Stimulated activated CD8-positive, alpha-beta memory T cell treated with anti-CD3 and anti-CD28 coated beads, Interleukin-12 subunit alpha, Interleukin-12 subunit beta, amount 100 ng/mL, for 24 hours (primary cell): ENCODE results near the gene USO1.
A peak's percentile ranks its signal among the peaks of the same experiment; 100 is the strongest.
"Not testable (repeated sequence)": the region's sequence is repeated elsewhere in the genome, so short reads cannot be mapped to it uniquely, and the experiment has no call there.

Experiments used
- DNase-seq: peaks from one replicate; pipeline ENCODE4 v3.0.0-alpha.2; 2020; ENCODE audit errors: extremely low read depth

The USO1 gene

DNA sequence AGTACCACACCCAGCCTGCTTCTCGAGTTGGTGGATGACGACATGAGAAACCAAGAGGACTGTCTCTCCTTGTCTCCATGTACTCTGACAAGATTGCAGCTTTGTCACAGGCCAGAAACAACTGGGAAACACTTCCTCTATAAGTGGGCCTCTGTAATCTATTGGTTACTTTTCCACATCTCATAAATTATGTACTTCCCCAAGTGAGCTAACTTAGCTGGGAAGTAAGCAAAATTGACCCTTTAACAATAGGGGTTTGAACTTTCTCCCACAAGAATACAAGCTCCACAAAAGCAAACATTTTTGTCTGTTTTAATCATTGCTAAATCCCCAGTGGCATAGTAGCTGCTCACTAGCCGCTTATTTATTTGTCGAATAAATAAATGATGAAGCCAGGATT lies 14.1 kb upstream of the USO1 start:
- DNase-seq = no peak

GRCh38 chr4:75714011-75714410 lies 10.4 kb upstream of the USO1 start:
- no peak for DNase-seq

- DNase-seq = no peak
Observed at GRCh38 chr4:75714704-75715103, 9.7 kb upstream of the USO1 start.

GRCh38 chr4:75715105-75715799 lies 9.1 kb upstream of the USO1 start:
- DNase-seq = no peak

DNA sequence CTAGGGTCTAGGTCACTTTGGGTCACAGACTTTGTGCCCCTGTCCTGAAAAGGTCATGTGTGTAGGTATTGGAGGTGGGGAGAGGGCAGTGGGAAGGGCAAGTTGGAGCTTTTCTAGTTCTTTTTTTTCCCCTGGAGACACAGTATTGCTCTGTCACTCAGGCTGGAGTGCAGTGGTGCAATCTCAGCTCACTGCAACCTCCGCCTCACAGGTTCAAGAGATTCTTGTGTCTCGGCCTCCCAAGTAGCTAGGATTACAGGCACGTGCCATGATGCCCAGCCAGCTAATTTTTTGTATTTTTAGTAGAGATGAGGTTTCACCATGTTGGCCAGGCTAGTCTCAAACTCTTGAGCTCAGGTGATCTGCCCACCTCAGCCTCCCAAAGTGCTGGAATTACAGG lies 8.3 kb upstream of the USO1 start:
- DNase-seq = not testable (repeated sequence)

DNA sequence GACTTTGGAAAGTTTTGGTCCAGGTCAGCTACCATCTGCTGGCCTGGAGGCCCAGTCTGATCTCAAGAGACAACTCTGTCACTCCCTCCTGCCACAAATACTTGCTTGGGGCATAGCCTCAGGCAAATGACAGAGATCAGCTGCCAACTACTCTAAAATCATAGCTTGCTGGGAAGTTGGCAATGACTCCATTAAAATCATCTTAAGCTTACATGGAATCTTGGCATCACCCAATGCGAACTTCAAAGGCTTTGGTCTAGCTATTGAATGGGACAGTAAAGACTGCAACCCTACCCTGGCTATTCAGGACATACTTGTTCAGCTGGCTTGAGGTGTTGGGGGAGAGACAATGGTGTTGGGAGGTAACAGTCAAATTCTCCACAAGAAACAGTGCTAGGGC lies 7.0 kb upstream of the USO1 start:
- no peak for DNase-seq

DNA sequence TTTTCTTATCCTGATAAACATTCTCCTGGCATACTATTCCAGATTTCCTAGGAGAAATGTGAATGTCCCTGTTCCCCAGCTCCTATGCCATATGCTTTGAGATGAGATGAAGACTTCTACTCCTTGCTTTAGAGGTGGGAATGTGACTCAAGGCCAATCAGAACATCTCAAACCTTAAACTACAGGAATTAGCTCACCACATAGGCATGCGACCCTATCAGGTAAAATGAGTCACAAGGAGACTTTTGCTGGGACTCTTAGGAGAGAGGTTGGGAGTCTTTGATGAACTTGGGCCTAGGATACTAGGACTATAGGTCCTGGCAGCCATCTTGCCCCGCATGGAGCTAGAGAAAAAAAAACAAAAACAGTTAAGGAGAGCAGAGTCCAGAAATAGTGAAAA lies 5.8 kb upstream of the USO1 start:
- DNase-seq = no peak

GRCh38 chr4:75722417-75722816 lies 2.0 kb upstream of the USO1 start:
- no peak for DNase-seq

GRCh38 chr4:75723163-75724065 lies 963 bp upstream of the USO1 start:
- no peak for DNase-seq

- DNase-seq = peak; percentile 37
Observed at GRCh38 chr4:75724867-75725724, 719 bp downstream of the USO1 start.

DNA sequence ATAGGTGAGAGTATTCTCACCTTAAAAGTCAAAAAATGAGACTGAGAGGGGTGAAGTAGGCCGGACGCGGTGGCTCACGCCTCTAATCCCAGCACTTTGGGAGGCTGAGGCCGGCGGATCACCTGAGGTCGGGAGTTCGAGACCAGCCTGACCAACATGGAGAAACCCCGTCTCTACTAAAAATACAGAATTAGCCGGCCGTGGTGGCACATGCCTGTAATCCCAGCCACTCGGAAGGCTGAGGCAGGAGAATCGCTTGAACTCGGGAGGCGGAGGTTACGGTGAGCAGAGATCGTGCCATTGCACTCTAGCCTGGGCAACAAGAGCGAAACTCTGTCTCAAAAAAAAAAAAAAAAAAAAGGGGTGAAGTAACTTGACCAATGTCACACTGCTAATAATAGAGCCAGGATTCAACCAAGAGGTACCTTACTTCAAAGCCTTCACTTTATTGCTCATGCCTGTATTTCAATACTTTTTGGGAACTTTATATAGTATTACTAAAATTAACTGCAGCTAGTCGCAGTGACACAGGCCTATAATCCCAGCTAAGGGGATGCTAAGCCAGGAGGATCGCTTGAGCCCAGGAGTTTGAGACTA lies 1.7 kb downstream of the USO1 start:
- not testable (repeated sequence) for DNase-seq

DNA sequence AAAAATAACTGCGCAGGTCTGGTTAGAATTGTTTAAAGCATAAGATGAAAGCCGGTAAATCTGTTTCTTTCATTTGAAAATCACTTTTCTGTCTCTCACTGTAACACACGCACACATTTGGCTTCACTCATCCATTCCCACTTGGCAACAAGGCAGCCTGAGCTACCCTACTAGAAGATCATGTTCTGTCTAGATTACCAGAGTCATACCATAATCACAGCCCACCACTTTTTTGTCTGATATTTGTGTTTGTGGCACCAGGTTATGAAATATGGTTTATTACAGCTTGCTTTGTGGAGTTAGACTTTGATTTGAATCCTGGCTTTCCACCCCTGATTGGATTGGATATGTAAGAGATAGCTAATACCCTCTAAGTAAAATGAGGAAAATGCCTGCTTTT lies 2.2 kb downstream of the USO1 start:
- no peak for DNase-seq

DNA sequence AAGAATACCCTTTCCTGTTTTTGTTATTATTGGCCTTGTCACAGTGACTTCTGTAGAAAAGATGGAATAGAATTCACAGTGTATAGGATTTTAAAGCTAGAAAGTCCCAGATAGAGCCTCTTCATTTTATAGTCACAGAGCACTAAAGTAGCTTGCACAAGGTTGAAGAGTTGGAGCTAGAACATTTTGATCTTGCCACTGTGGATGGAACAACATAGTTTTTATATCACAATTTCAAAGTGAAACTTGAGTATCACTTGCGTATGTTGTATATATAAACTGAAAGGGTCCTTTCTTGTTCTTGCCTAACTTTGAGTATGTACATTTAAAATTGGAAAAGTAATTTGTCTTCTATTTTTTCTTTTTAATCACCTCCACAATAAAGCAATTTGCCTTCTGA lies 2.7 kb downstream of the USO1 start:
- DNase-seq = no peak

GRCh38 chr4:75729836-75730235 lies 5.5 kb downstream of the USO1 start:
- DNase-seq = no peak

DNA sequence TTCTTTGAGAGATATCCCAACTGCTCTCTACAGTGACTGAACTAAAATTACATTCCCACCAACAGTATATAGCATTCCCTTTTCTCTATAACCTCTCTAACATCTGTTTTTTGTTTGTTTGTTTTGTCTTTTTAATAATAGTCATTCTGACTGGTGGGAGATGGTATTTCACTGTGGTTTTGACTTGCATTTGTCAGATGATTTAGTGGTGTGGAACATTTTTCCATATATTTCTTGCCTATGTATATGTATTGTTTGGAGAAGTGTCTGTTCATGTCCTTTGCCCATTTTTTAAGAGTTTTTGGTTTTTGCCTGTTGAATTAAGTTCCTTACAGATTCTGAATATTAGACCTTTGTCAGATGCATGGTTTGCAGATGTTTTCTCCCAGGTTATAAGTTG lies 9.0 kb downstream of the USO1 start:
- no peak for DNase-seq

- no peak for DNase-seq
Observed at GRCh38 chr4:75735525-75735924, 11.1 kb downstream of the USO1 start.

DNA sequence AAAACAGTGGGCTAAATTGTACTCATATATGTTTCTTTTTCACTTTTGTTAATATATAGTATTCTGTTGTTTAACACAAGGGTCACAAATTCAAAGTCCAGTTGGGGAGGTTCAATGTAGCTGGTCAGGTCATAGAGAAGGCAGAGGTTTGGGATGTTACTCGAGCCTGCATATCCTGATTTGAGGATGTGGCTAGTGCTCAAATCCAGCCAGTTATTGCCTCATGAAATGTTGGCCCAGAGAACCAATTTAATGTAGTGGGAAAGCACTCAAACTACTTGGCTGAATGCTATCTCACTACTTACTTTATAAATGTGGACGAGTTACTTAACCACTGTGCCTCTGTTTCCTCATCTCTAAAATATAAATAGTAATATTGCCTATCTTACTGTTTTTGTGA lies 12.5 kb downstream of the USO1 start:
- DNase-seq = no peak

DNA sequence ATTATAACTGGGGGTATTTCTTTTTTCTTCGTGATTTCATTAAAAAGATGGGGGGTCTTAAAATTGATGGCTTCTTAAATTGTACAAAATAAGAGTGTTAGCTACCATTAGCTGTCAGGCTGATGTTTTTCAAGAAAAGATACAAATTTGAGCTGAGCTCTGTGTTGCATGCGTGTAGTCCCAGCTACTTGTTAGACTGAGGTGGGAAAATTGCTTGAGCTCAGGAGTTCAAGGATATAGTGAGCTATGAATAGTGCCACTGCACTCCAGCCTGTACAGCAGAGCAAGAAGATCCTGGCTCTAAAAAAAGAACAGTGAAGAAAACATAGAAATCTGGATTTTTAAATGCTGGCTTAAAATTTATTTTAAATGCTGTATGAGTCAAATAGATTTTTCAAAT lies 13.0 kb downstream of the USO1 start:
- no peak for DNase-seq

DNA sequence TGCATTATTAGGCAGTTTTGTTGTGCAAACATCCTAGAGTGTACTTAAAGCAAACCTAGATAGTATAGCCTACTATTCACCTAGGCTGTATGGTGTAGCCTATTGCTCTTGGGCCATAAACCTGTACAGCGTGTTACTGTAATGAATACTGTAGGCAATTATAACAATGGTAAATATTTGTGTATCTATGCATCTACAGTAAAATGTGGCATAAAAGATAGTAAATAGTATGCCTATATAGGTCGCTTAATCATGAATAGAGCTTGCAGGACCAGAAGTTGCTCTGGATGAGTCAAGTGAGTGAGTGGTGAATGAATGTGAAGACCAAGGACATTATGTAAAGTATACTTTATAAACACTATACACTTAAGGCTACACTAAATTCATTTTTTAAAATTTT lies 16.6 kb downstream of the USO1 start:
- DNase-seq = no peak

- no peak for DNase-seq
Observed at GRCh38 chr4:75742451-75742850, 18.1 kb downstream of the USO1 start.

DNA sequence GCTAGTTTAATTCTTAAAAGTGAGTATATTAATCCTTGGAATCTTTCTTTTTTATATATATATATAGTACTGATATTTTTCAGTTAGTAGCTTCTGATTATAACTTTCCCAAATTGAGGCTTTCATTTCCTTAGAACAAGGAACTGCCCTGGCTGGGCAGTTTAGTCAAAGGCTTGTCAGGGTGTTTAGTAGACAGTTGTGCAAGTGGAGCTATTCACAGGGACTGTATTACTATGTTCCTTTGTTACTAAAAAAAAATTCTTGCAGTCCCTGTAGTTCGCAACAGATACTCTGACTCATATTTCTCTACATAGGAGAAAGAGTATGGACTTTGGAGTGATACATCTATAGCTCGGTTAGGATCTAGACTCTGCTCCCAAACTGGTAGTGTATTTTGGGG lies 20.8 kb downstream of the USO1 start:
- DNase-seq = no peak

- DNase-seq = no peak
Observed at GRCh38 chr4:75745721-75746199, 21.4 kb downstream of the USO1 start.
